HEK293 (cell line): ENCODE measurements around the gene DNAAF8.

Experiments used
- CTCF ChIA-PET: fragments of 350-600 bp; formaldehyde crosslinking; extraction: SDS; loops from one replicate; lab custom pipeline; 2021; ENCODE audit warnings: antibody characterized with exemption; lab: Yijun Ruan, JAX
- POLR2A ChIA-PET: fragments of 300-600 bp; formaldehyde crosslinking; extraction: SDS; loops from one replicate; lab custom pipeline; 2020; ENCODE audit warnings: antibody characterized with exemption, inconsistent platforms; lab: Yijun Ruan, JAX
- H3K27ac ChIP-seq: fragments of 200-500 bp; sonication (Bioruptor generic); 2 replicates; pipeline ENCODE4 v1.5.1; 2014; ENCODE audit warnings: low read depth, low read length, control low read depth, inconsistent platforms; ENCODE audit errors: extremely low read depth
- H3K36me3 ChIP-seq, 2 experiments: fragments of 200-500 bp in 1 of 2; sonication (Bioruptor generic) in 1 of 2; 1 replicate in 1 of 2; 2 replicates in 1 of 2; pipeline ENCODE4 v1.5.1; 2014 to 2017; ENCODE audit warnings: inconsistent platforms in 2 of 2, low read length in 2 of 2; ENCODE audit not compliant: control insufficient read depth in 2 of 2, insufficient read depth in 1 of 2
- H3K4me1 ChIP-seq: fragments of 200-500 bp; sonication (Bioruptor generic); 2 replicates; pipeline ENCODE4 v1.5.1; 2014; ENCODE audit warnings: mild to moderate bottlenecking, low read length, inconsistent platforms; ENCODE audit not compliant: control insufficient read depth, insufficient read depth
- H3K4me3 ChIP-seq: 2 replicates; pipeline ENCODE4 v1.5.1; 2011; ENCODE audit warnings: low read depth, mild to moderate bottlenecking, control low read depth, low read length, moderate library complexity
- H3K9me3 ChIP-seq: fragments of 200-500 bp; sonication (Bioruptor generic); 2 replicates; pipeline ENCODE4 v1.5.1; 2014; ENCODE audit warnings: low read depth, low read length, inconsistent platforms; ENCODE audit not compliant: control insufficient read depth, insufficient read depth
- KLF10 ChIP-seq: fragments of 450-650 bp; IDR thresholded peaks from 2 replicates; pipeline ENCODE4 v1.5.1; 2018; ENCODE audit warnings: missing biosample characterization, mild to moderate bottlenecking, missing genetic modification characterization
- KLF8 ChIP-seq: fragments of 450-650 bp; formaldehyde crosslinking; IDR thresholded peaks from 2 replicates; pipeline ENCODE4 v1.5.1; 2016; ENCODE audit warnings: missing biosample characterization, missing genetic modification characterization
- OSR2 ChIP-seq: fragments of 450-650 bp; formaldehyde crosslinking; IDR thresholded peaks from 2 replicates; pipeline ENCODE4 v1.5.1; 2016; ENCODE audit warnings: missing biosample characterization, missing genetic modification characterization
- PBX3 ChIP-seq: sonication (generic); formaldehyde crosslinking; IDR thresholded peaks from 2 replicates; pipeline ENCODE4 v1.8.1; 2022; ENCODE audit warnings: mild to moderate bottlenecking, moderate library complexity, missing genetic modification reagents
- PRDM4 ChIP-seq: fragments of 450-650 bp; formaldehyde crosslinking; IDR thresholded peaks from 2 replicates; pipeline ENCODE4 v1.5.1; 2017; ENCODE audit warnings: missing biosample characterization, missing genetic modification characterization
- REST ChIP-seq: fragments of 450-650 bp; formaldehyde crosslinking; IDR thresholded peaks from 2 replicates; pipeline ENCODE4 v1.5.1; 2016; ENCODE audit warnings: missing biosample characterization, missing genetic modification characterization
- ZBTB7A ChIP-seq: fragments of 450-650 bp; formaldehyde crosslinking; IDR thresholded peaks from 2 replicates; pipeline ENCODE4 v1.5.1; 2016; ENCODE audit warnings: low read depth, missing biosample characterization, missing genetic modification characterization
- ZEB2 ChIP-seq: fragments of 450-650 bp; formaldehyde crosslinking; IDR thresholded peaks from 2 replicates; pipeline ENCODE4 v1.5.1; 2016; ENCODE audit warnings: missing biosample characterization, missing genetic modification characterization
- ZIC2 ChIP-seq: fragments of 450-650 bp; formaldehyde crosslinking; IDR thresholded peaks from 2 replicates; pipeline ENCODE4 v1.5.1; 2016; ENCODE audit warnings: missing biosample characterization, missing genetic modification characterization
- ZNF112 ChIP-seq: fragments of 450-650 bp; formaldehyde crosslinking; IDR thresholded peaks from 2 replicates; pipeline ENCODE4 v1.5.0; 2017; ENCODE audit warnings: missing biosample characterization, missing genetic modification characterization
- ZNF155 ChIP-seq: fragments of 450-650 bp; formaldehyde crosslinking; IDR thresholded peaks from 2 replicates; pipeline ENCODE4 v1.5.1; 2016; ENCODE audit warnings: missing biosample characterization, missing genetic modification characterization
- ZNF274 ChIP-seq, 2 experiments: fragments of 200-500 bp in 1 of 2; fragments of 450-650 bp in 1 of 2; sonication (Bioruptor generic) in 1 of 2; formaldehyde crosslinking in 1 of 2; IDR thresholded peaks; 2 replicates each; pipeline versions ENCODE4 v1.5.1 to v1.6.1; 2014 to 2016; ENCODE audit warnings: borderline replicate concordance in 1 of 2, inconsistent platforms in 1 of 2, low read length in 1 of 2, missing biosample characterization in 1 of 2, missing genetic modification characterization in 1 of 2
- ZNF324 ChIP-seq: fragments of 450-650 bp; formaldehyde crosslinking; IDR thresholded peaks from 2 replicates; pipeline ENCODE4 v1.5.1; 2016; ENCODE audit warnings: missing biosample characterization, missing genetic modification characterization
- ZNF48 ChIP-seq: fragments of 450-650 bp; formaldehyde crosslinking; IDR thresholded peaks from 2 replicates; pipeline ENCODE4 v1.5.1; 2016; ENCODE audit warnings: missing biosample characterization, missing genetic modification characterization
- ZNF561 ChIP-seq: fragments of 450-650 bp; IDR thresholded peaks from 2 replicates; pipeline ENCODE4 v1.5.1; 2018; ENCODE audit warnings: missing biosample characterization, missing genetic modification characterization, borderline replicate concordance
- ZNF747 ChIP-seq: fragments of 450-650 bp; formaldehyde crosslinking; IDR thresholded peaks from 2 replicates; pipeline ENCODE4 v1.5.1; 2016; ENCODE audit warnings: missing biosample characterization, missing genetic modification characterization

DNAAF8 gene

GRCh38 chr16:4762205-4762604 lies 27.9 kb downstream of the DNAAF8 start:
- Histone ChIP-seq H3K27ac (no peak overlapping the region), H3K4me3 (no peak overlapping the region), H3K9me3 (no peaks in the 10 kb centered on the region), H3K4me1 (no peaks in the 10 kb centered on the region; the same call in 1 of the 2 replicates), H3K36me3 (peaks cover 28 to 74% of the 10 kb centered on the region in 2 experiments)
- ChIA-PET CTCF (no interaction called here), POLR2A (interaction anchor here (0.6 to 0.9 kb wide), 3 partner anchors 15 to 268 kb away, joined by 3 read pairs; no protein-coding TSS in a partner anchor)
- no peak for TF ChIP-seq ZNF561
- no peak for TF ChIP-seq ZNF112 (tag by site-specific recombination)
- TF ChIP-seq REST (tag by site-specific recombination), result no peak
- no peak for TF ChIP-seq OSR2 (tag by site-specific recombination)
- no peak for TF ChIP-seq PBX3
- no peak for TF ChIP-seq ZEB2

- Histone ChIP-seq H3K4me3 (no peak overlapping the region), H3K9me3 (no peaks in the 10 kb centered on the region), H3K4me1 (no peaks in the 10 kb centered on the region; the same call in 1 of the 2 replicates), H3K36me3 (peaks cover 23 to 61% of the 10 kb centered on the region in 2 experiments), H3K27ac (no peak overlapping the region)
- TF ChIP-seq ZNF48 (tag by site-specific recombination), result no peak
- no peak for TF ChIP-seq ZIC2
- no peak for TF ChIP-seq PRDM4 (tag by site-specific recombination)
- no peak for TF ChIP-seq ZBTB7A
- TF ChIP-seq KLF8 (tag by site-specific recombination), result no peak
- TF ChIP-seq ZNF324 (tag by site-specific recombination), result no peak
- TF ChIP-seq KLF10, result no peak
- TF ChIP-seq ZNF747 (tag by site-specific recombination), result no peak
- no peak for TF ChIP-seq ZNF274 (IDR thresholded peaks at IDR 0.05; ENCODE audit: low read length)
- no peak for TF ChIP-seq ZNF274 (tag by site-specific recombination; IDR thresholded peaks at IDR 0.05; ENCODE audit: borderline replicate concordance)
- TF ChIP-seq ZNF155 (tag by site-specific recombination), result no peak
- ChIA-PET POLR2A (interaction anchor here (1.5 kb wide), 1 partner anchor 29 kb away, joined by 6 read pairs; the partner anchor contains the start of genes ANKS3 and DNAAF8), CTCF (no interaction called here)
Observed at GRCh38 chr16:4763791-4764190, 29.5 kb downstream of the DNAAF8 start.
